IMR-90 (cell line): ENCODE results near the gene NMUR1. TPM values are rescaled to one million over a fixed set of nuclear protein-coding genes. Genes with fewer than 3 reads are reported as not detected.

Source experiments
- ATAC-seq: fragments of 200-7000 bp; cut with Tn5 transposase; 2 replicates; pipeline ENCODE4 v1.9.1; 2020; ENCODE audit warnings: low read depth, mild to moderate bottlenecking, moderate library complexity
- BruUV-seq: library from RNA; stranded (reverse); fragments of 400-500 nt; replicated peaks from 2 replicates; lab custom pipeline; 2021; lab: Mats Ljungman, UMichigan
- CTCF ChIA-PET: fragments of 300-600 bp; formaldehyde crosslinking; extraction: SDS; loops from one replicate; lab custom pipeline; 2021; ENCODE audit warnings: antibody characterized with exemption; lab: Yijun Ruan, JAX
- POLR2A ChIA-PET: fragments of 300-600 bp; sonication (Branson Sonifier 250); formaldehyde crosslinking; loops from one replicate; lab custom pipeline; 2022; ENCODE audit warnings: antibody characterized with exemption; ENCODE audit not compliant: unreplicated experiment; lab: Charles Lee
- DNase-seq: peaks from one replicate; pipeline ENCODE4 v3.0.0; 2013
- H2AFZ ChIP-seq: replicated peaks from 2 replicates; pipeline ENCODE3; 2013; ENCODE audit warnings: low read length, mild to moderate bottlenecking; ENCODE audit not compliant: poor library complexity
- H2AK5ac ChIP-seq: 2 replicates; pipeline ENCODE4 v1.6.1; 2013; ENCODE audit warnings: low read depth, low read length, inconsistent platforms
- H2AK9ac ChIP-seq: replicated peaks from 2 replicates; pipeline ENCODE3; 2013; ENCODE audit warnings: mild to moderate bottlenecking, low read depth, low read length, moderate library complexity; ENCODE audit not compliant: poor library complexity
- H2BK120ac ChIP-seq: 2 replicates; pipeline ENCODE4 v1.6.1; 2013; ENCODE audit warnings: low read depth, low read length, inconsistent platforms
- H2BK15ac ChIP-seq: 3 replicates; pipeline ENCODE4 v1.6.1; 2013; ENCODE audit warnings: low read depth, low read length, inconsistent platforms
- H2BK20ac ChIP-seq: 2 replicates; pipeline ENCODE4 v1.6.1; 2013; ENCODE audit warnings: low read depth, mild to moderate bottlenecking, inconsistent platforms, low read length, moderate library complexity
- H2BK5ac ChIP-seq: 2 replicates; pipeline ENCODE4 v1.6.1; 2013; ENCODE audit warnings: mild to moderate bottlenecking, low read depth, low read length, inconsistent platforms; ENCODE audit not compliant: poor library complexity, severe bottlenecking
- H3K14ac ChIP-seq: replicated peaks from 2 replicates; pipeline ENCODE4 v1.6.1; 2013; ENCODE audit warnings: low read depth, low read length, inconsistent platforms
- H3K18ac ChIP-seq: 2 replicates; pipeline ENCODE4 v1.6.1; 2013; ENCODE audit warnings: low read depth, low read length, control low read depth
- H3K23ac ChIP-seq: 2 replicates; pipeline ENCODE4 v1.6.1; 2013; ENCODE audit warnings: low read depth, low read length, inconsistent platforms
- H3K27ac ChIP-seq: 2 replicates; pipeline ENCODE4 v1.5.1; 2013; ENCODE audit warnings: mild to moderate bottlenecking, control low read depth, low read length; ENCODE audit not compliant: insufficient read depth
- H3K27me3 ChIP-seq: 2 replicates; pipeline ENCODE4 v1.6.1; 2013; ENCODE audit warnings: low read length; ENCODE audit not compliant: control insufficient read depth, insufficient read depth
- H3K36me3 ChIP-seq: 2 replicates; pipeline ENCODE4 v1.6.1; 2013; ENCODE audit warnings: low read length, mixed read lengths; ENCODE audit not compliant: control insufficient read depth, insufficient read depth
- H3K4ac ChIP-seq: 2 replicates; pipeline ENCODE4 v1.6.1; 2013; ENCODE audit warnings: low read depth, low read length, inconsistent platforms
- H3K4me1 ChIP-seq: 2 replicates; pipeline ENCODE4 v1.6.1; 2013; ENCODE audit warnings: low read length, mixed read lengths; ENCODE audit not compliant: control insufficient read depth, insufficient read depth
- H3K4me2 ChIP-seq: 2 replicates; pipeline ENCODE4 v1.6.1; 2013; ENCODE audit warnings: low read depth, mild to moderate bottlenecking, control low read depth, low read length, moderate library complexity
- H3K4me3 ChIP-seq: 2 replicates; pipeline ENCODE4 v1.5.1; 2013; ENCODE audit warnings: low read depth, mild to moderate bottlenecking, control low read depth, low read length, moderate library complexity; ENCODE audit not compliant: insufficient read depth
- H3K56ac ChIP-seq: 2 replicates; pipeline ENCODE4 v1.6.1; 2013; ENCODE audit warnings: low read length, inconsistent platforms; ENCODE audit not compliant: insufficient read depth; ENCODE audit errors: extremely low read depth
- H3K79me1 ChIP-seq, 2 experiments: 2 replicates each; pipeline ENCODE4 v1.6.1; 2013; ENCODE audit warnings: low read length in 2 of 2, inconsistent platforms in 1 of 2, low read depth in 1 of 2
- H3K9ac ChIP-seq: 2 replicates; pipeline ENCODE4 v1.6.1; 2013; ENCODE audit warnings: low read depth, low read length, control low read depth
- H3K9me1 ChIP-seq: 2 replicates; pipeline ENCODE4 v1.6.1; 2013; ENCODE audit warnings: low read length, inconsistent platforms; ENCODE audit not compliant: insufficient read depth
- H3K9me3 ChIP-seq: 2 replicates; pipeline ENCODE4 v1.6.1; 2013; ENCODE audit warnings: low read length; ENCODE audit not compliant: control insufficient read depth, insufficient read depth
- H4K20me1 ChIP-seq: 2 replicates; pipeline ENCODE4 v1.6.1; 2013; ENCODE audit warnings: low read length, inconsistent platforms; ENCODE audit not compliant: insufficient read depth
- H4K5ac ChIP-seq: 2 replicates; pipeline ENCODE4 v1.6.1; 2013; ENCODE audit warnings: mild to moderate bottlenecking, low read depth, low read length, control low read depth
- H4K8ac ChIP-seq, 2 experiments: 2 replicates each; pipeline ENCODE4 v1.6.1; 2013; ENCODE audit warnings: low read depth in 2 of 2, low read length in 2 of 2, control low read depth in 1 of 2, inconsistent platforms in 1 of 2
- H4K91ac ChIP-seq: 2 replicates; pipeline ENCODE4 v1.6.1; 2013; ENCODE audit warnings: low read depth, low read length, inconsistent platforms; ENCODE audit not compliant: insufficient read depth
- BHLHE40 ChIP-seq: fragments of 150-350 bp; IDR thresholded peaks from 2 replicates; pipeline ENCODE4 v1.6.1; 2016; ENCODE audit warnings: mild to moderate bottlenecking, low read depth, low read length
- CEBPB ChIP-seq: IDR thresholded peaks from 2 replicates; pipeline ENCODE4 v1.6.1; 2012; ENCODE audit warnings: low read depth, low read length, improper control_type of control experiment
- CHD1 ChIP-seq: IDR thresholded peaks from 2 replicates; pipeline ENCODE4 v1.6.1; 2012; ENCODE audit warnings: low read depth, low read length, improper control_type of control experiment
- FOS ChIP-seq: fragments of 150-350 bp; IDR thresholded peaks from 2 replicates; pipeline ENCODE4 v1.6.1; 2016; ENCODE audit warnings: low read depth, low read length
- MAFK ChIP-seq: IDR thresholded peaks from 2 replicates; pipeline ENCODE4 v1.6.1; 2012; ENCODE audit warnings: low read depth, low read length, improper control_type of control experiment
- MAZ ChIP-seq: IDR thresholded peaks from 2 replicates; pipeline ENCODE4 v1.6.1; 2012; ENCODE audit warnings: low read depth, mild to moderate bottlenecking, low read length, improper control_type of control experiment, moderate library complexity, borderline replicate concordance
- MXI1 ChIP-seq: IDR thresholded peaks from 2 replicates; pipeline ENCODE4 v1.6.1; 2012; ENCODE audit warnings: low read depth, mild to moderate bottlenecking, low read length, moderate library complexity, borderline replicate concordance
- NFE2L2 ChIP-seq: fragments of 150-350 bp; IDR thresholded peaks from 2 replicates; pipeline ENCODE4 v1.6.1; 2016; ENCODE audit warnings: low read depth, mild to moderate bottlenecking, low read length
- POLR2A ChIP-seq: IDR thresholded peaks from 2 replicates; pipeline ENCODE4 v1.6.1; 2012; ENCODE audit warnings: mild to moderate bottlenecking, low read depth, low read length
- RAD21 ChIP-seq: IDR thresholded peaks from 2 replicates; pipeline ENCODE4 v1.6.1; 2012; ENCODE audit warnings: low read length, improper control_type of control experiment
- RCOR1 ChIP-seq: IDR thresholded peaks from 2 replicates; pipeline ENCODE4 v1.6.1; 2012; ENCODE audit warnings: mild to moderate bottlenecking, low read length, improper control_type of control experiment; ENCODE audit not compliant: insufficient replicate concordance
- RFX5 ChIP-seq: IDR thresholded peaks from 2 replicates; pipeline ENCODE4 v1.8.0; 2012; ENCODE audit warnings: low read depth, mild to moderate bottlenecking, low read length, moderate library complexity
- SMC3 ChIP-seq: fragments of 150-350 bp; IDR thresholded peaks from 2 replicates; pipeline ENCODE4 v1.6.1; 2016; ENCODE audit warnings: low read depth, mild to moderate bottlenecking, antibody characterized with exemption, low read length, moderate library complexity
- WGBS, 2 experiments: methylation state at CpG; one replicate each; pipeline versions ENCODE4 v1.1.5 to v1.1.7; 2013; ENCODE audit warnings: missing lambda C conversion rate in 2 of 2; ENCODE audit not compliant: insufficient read length in 1 of 2; ENCODE audit errors: extremely low coverage in 2 of 2; 5-methylcytosine and 5-hydroxymethylcytosine counted together
- dilution Hi-C: fragments of 300-500 bp; cut with HindIII; formaldehyde crosslinking; loops from one replicate; pipeline ENCODE4 v1.14.3; 2018; ENCODE audit warnings: low sequenced_read_pairs; ENCODE audit not compliant: unreplicated experiment
- in situ Hi-C: fragments of 300-500 bp; cut with MboI; formaldehyde crosslinking; loops from 3 replicates; pipeline ENCODE4 v1.14.3; 2019; ENCODE audit warnings: low sequenced_read_pairs, inconsistent platforms, mixed read lengths
- intact Hi-C: fragments of 100-400 bp; cut with micrococcal nuclease; formaldehyde crosslinking; loops from 2 replicates; pipeline ENCODE4 v1.10.0; 2022
- polyA plus RNA-seq, 3 experiments: library from polyadenylated mRNA; depleted of rRNA; stranded (reverse); fragments of >200 nt; gene quantifications; 2 replicates each; pipeline ENCODE4 v1.2.3, GENCODE V29; 2012; ENCODE audit warnings: low replicate concordance in 1 of 3
- total RNA-seq: library from RNA; depleted of rRNA; stranded (reverse); fragments of >200 nt; gene quantifications from 2 replicates; pipeline ENCODE4 v1.2.3, GENCODE V29; 2012
- TF ChIP-seq, protein P1 (sequence below): fragments of 150-350 bp; IDR thresholded peaks from 2 replicates; pipeline ENCODE4 v1.6.1; 2017; ENCODE audit warnings: mild to moderate bottlenecking, antibody characterized with exemption, low read length, low read depth
- TF ChIP-seq, protein P2 (sequence below): fragments of 150-350 bp; IDR thresholded peaks from 2 replicates; pipeline ENCODE4 v1.6.1; 2016; ENCODE audit warnings: low read depth, mild to moderate bottlenecking, low read length, moderate library complexity, borderline replicate concordance
- TF ChIP-seq, protein P3 (sequence below): conservative IDR thresholded peaks from 2 replicates; pipeline ENCODE4 v1.5.1; 2012; ENCODE audit warnings: mild to moderate bottlenecking, low read depth, low read length, improper control_type of control experiment

NMUR1 gene
- total and polyA plus RNA-seq, 2 of the 4 experiments (the other 2 are of a cell fraction): not detected

DNA sequence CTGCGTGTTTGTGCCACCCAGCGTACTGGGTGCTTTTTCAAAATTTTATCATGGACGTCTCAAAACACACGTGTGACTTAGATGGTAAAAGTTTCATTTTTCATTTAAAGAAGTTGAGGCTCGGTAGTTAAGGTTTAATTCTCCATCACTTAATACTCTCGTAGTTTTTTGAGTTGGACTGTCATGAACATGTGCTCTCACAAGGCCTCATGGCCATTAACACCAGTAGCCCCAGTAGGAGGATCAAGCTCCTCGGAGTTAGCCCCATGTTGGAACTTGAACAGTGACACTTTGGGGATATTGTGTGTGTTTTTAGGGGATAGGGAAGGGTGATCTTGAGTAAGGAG is 15.3 kb downstream of the NMUR1 start:
- Histone ChIP-seq H3K27ac (peak overlapping the region; percentile 58), H4K20me1 (no peaks in the 10 kb centered on the region), H3K36me3 (no peaks in the 10 kb centered on the region), H2BK15ac (peak overlapping the region; percentile 59; the same call in 1 of the 3 replicates), H2AK9ac (peak overlapping the region; percentile 32), H3K27me3 (no peaks in the 10 kb centered on the region), H3K4ac (peak overlapping the region; percentile 74), H3K14ac (peak overlapping the region; percentile 84), H2AK5ac (peak overlapping the region; percentile 69), H3K4me1 (0 out of 2 replicates have a peak, but pooled peaks cover 2% of the 10 kb centered on the region), H3K18ac (no peak overlapping the region), H4K8ac (peak overlapping the region; percentile 98 to 99), H3K9me1 (no peaks in the 10 kb centered on the region), H2BK20ac (no peak overlapping the region), H2BK120ac (no peak overlapping the region), H3K23ac (peak overlapping the region; percentile 63; the same call in 1 of the 2 replicates), H4K5ac (peak overlapping the region; percentile 78), H3K79me1 (peaks cover 0 to 8% of the 10 kb centered on the region in 2 experiments; a peak in 1 of 4 replicates), H3K4me3 (peak overlapping the region; percentile 76), H3K4me2 (peak overlapping the region; percentile 97), H3K56ac (no peak overlapping the region), H2AFZ (peak overlapping the region; percentile 95), H2BK5ac (no peak overlapping the region), H4K91ac (peak overlapping the region; percentile 56; the same call in 1 of the 2 replicates), H3K9ac (peak overlapping the region; percentile 88), H3K9me3 (no peaks in the 10 kb centered on the region)
- no peak for ATAC-seq
- intact Hi-C loops (no loop called here), dilution Hi-C loops (no loop called here), in situ Hi-C loops (loop anchor here (5.0 kb wide), 1 partner anchor 87 kb away; no protein-coding TSS in a partner anchor)
- no peak for TF ChIP-seq POLR2A
- no peak for TF ChIP-seq NFE2L2
- TF ChIP-seq MAFK: no peak
- TF ChIP-seq BHLHE40: no peak
- TF ChIP-seq, protein P1, sequence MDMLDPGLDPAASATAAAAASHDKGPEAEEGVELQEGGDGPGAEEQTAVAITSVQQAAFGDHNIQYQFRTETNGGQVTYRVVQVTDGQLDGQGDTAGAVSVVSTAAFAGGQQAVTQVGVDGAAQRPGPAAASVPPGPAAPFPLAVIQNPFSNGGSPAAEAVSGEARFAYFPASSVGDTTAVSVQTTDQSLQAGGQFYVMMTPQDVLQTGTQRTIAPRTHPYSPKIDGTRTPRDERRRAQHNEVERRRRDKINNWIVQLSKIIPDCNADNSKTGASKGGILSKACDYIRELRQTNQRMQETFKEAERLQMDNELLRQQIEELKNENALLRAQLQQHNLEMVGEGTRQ: no peak
- TF ChIP-seq MAZ: no peak
- no peak for TF ChIP-seq RCOR1
- no peak; the same call in 1 of the 2 replicates for TF ChIP-seq MXI1
- TF ChIP-seq FOS: no peak
- no peak for TF ChIP-seq CHD1
- TF ChIP-seq, protein P2, sequence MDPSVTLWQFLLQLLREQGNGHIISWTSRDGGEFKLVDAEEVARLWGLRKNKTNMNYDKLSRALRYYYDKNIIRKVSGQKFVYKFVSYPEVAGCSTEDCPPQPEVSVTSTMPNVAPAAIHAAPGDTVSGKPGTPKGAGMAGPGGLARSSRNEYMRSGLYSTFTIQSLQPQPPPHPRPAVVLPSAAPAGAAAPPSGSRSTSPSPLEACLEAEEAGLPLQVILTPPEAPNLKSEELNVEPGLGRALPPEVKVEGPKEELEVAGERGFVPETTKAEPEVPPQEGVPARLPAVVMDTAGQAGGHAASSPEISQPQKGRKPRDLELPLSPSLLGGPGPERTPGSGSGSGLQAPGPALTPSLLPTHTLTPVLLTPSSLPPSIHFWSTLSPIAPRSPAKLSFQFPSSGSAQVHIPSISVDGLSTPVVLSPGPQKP: no peak
- no peak for TF ChIP-seq SMC3
- no peak for TF ChIP-seq RAD21
- TF ChIP-seq, protein P3, sequence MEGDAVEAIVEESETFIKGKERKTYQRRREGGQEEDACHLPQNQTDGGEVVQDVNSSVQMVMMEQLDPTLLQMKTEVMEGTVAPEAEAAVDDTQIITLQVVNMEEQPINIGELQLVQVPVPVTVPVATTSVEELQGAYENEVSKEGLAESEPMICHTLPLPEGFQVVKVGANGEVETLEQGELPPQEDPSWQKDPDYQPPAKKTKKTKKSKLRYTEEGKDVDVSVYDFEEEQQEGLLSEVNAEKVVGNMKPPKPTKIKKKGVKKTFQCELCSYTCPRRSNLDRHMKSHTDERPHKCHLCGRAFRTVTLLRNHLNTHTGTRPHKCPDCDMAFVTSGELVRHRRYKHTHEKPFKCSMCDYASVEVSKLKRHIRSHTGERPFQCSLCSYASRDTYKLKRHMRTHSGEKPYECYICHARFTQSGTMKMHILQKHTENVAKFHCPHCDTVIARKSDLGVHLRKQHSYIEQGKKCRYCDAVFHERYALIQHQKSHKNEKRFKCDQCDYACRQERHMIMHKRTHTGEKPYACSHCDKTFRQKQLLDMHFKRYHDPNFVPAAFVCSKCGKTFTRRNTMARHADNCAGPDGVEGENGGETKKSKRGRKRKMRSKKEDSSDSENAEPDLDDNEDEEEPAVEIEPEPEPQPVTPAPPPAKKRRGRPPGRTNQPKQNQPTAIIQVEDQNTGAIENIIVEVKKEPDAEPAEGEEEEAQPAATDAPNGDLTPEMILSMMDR: no peak
- no peak for TF ChIP-seq RFX5
- no peak for TF ChIP-seq CEBPB
- CTCF ChIA-PET: no interaction called here
- DNase-seq: no peak
- BruUV-seq: no TSS peak
- POLR2A ChIA-PET: no interaction called here
- 0% methylated on average over 1 of the region's 7 CpGs; no CpG with 5 or more reads in 1 of the 2 experiments for WGBS, 2 experiments
